GM12878 (cell line): ENCODE results near the gene SCRT2. TPM values are rescaled to one million over a fixed set of nuclear protein-coding genes. Genes with fewer than 3 reads are reported as not detected.

ENCODE experiments used
- ATAC-seq: fragments of 200-7000 bp; cut with Tn5 transposase; 3 replicates; pipeline ENCODE4 v1.9.1; 2020; ENCODE audit warnings: mild to moderate bottlenecking, moderate library complexity
- BruUV-seq: library from RNA; stranded (reverse); fragments of 400-500 nt; replicated peaks from 2 replicates; lab custom pipeline; 2021; lab: Mats Ljungman, UMichigan
- CTCF ChIA-PET: fragments of 300-600 bp; sonication (Branson Sonifier 250); formaldehyde crosslinking; extraction: SDS; loops from one replicate; lab custom pipeline; 2021; ENCODE audit warnings: inconsistent platforms; lab: Yijun Ruan, JAX
- POLR2A ChIA-PET: fragments of 350-600 bp; formaldehyde crosslinking; extraction: SDS; loops from one replicate; lab custom pipeline; 2021; ENCODE audit warnings: inconsistent platforms; lab: Charles Lee
- RAD21 ChIA-PET: fragments of 300-600 bp; sonication (Branson Sonifier 250); formaldehyde crosslinking; loops from one replicate; lab custom pipeline; 2023; ENCODE audit warnings: antibody characterized with exemption; ENCODE audit not compliant: unreplicated experiment; lab: Charles Lee
- SMC1A ChIA-PET: fragments of 300-600 bp; sonication (Branson Sonifier 250); formaldehyde crosslinking; loops from one replicate; lab custom pipeline; 2023; ENCODE audit not compliant: unreplicated experiment, uncharacterized antibody; lab: Charles Lee
- DNase-seq: peaks from one replicate; pipeline ENCODE4 v3.0.0-alpha.2; 2011; ENCODE audit warnings: low read depth, low spot score
- FAIRE-seq: peaks from 3 replicates; lab custom pipeline; 2011; peaks lifted over from hg19 to GRCh38; lab: Jason Lieb, UNC
- H2AFZ ChIP-seq: 2 replicates; pipeline ENCODE4 v1.6.0; 2011; ENCODE audit warnings: low read depth, low read length, control low read depth; ENCODE audit not compliant: control insufficient read depth
- H3K27ac ChIP-seq: 2 replicates; pipeline ENCODE4 v1.5.1; 2011; ENCODE audit warnings: control low read depth; ENCODE audit not compliant: control insufficient read depth, insufficient read depth
- H3K27me3 ChIP-seq, 2 experiments: replicated peaks in 1 of 2; 2 replicates each; pipeline versions ENCODE4 v1.6.0 to v1.6.1; 2011; ENCODE audit warnings: low read length in 1 of 2; ENCODE audit not compliant: control insufficient read depth in 2 of 2, insufficient read depth in 2 of 2
- H3K36me3 ChIP-seq, 2 experiments: 2 replicates each; pipeline ENCODE4 v1.5.1; 2011; ENCODE audit warnings: low read length in 1 of 2; ENCODE audit not compliant: control insufficient read depth in 2 of 2, insufficient read depth in 2 of 2
- H3K4me1 ChIP-seq: 2 replicates; pipeline ENCODE4 v1.6.1; 2011; ENCODE audit warnings: mild to moderate bottlenecking, low read length, moderate library complexity, mixed read lengths; ENCODE audit not compliant: control insufficient read depth, insufficient read depth
- H3K4me2 ChIP-seq: 2 replicates; pipeline ENCODE4 v1.6.0; 2011; ENCODE audit warnings: control low read depth; ENCODE audit not compliant: control insufficient read depth, insufficient read depth
- H3K4me3 ChIP-seq: fragments of 200-600 bp; sonication (generic); 2 replicates; pipeline ENCODE4 v1.5.1; 2016
- H3K79me2 ChIP-seq: 2 replicates; pipeline ENCODE4 v1.6.0; 2011; ENCODE audit warnings: low read length; ENCODE audit not compliant: control insufficient read depth, insufficient read depth
- H3K9ac ChIP-seq: 2 replicates; pipeline ENCODE4 v1.8.0; 2011; ENCODE audit warnings: low read length, control low read depth, mixed read lengths; ENCODE audit not compliant: control insufficient read depth, insufficient read depth
- H3K9me3 ChIP-seq: replicated peaks from 3 replicates; pipeline ENCODE4 v1.5.1; 2011; ENCODE audit warnings: mild to moderate bottlenecking, low read length; ENCODE audit not compliant: control insufficient read depth, insufficient read depth
- H4K20me1 ChIP-seq: 2 replicates; pipeline ENCODE4 v1.6.0; 2011; ENCODE audit not compliant: control insufficient read depth, insufficient read depth
- CBX3 ChIP-seq: fragments of 200-600 bp; sonication (generic); IDR thresholded peaks from 2 replicates; pipeline ENCODE4 v1.6.1; 2016; ENCODE audit warnings: low read depth, borderline replicate concordance
- CHD2 ChIP-seq: IDR thresholded peaks from 2 replicates; pipeline ENCODE4 v1.6.1; 2011; ENCODE audit warnings: low read depth, low read length, improper control_type of control experiment, borderline replicate concordance
- EGR1 ChIP-seq, 2 experiments: IDR thresholded peaks; 1 replicate in 1 of 2; 2 replicates in 1 of 2; pipeline ENCODE4 v1.6.1; 2011 to 2012; ENCODE audit warnings: low read depth in 2 of 2, low read length in 2 of 2, borderline replicate concordance in 1 of 2, mild to moderate bottlenecking in 1 of 2, moderate library complexity in 1 of 2
- FOXM1 ChIP-seq: IDR thresholded peaks from 2 replicates; pipeline ENCODE4 v1.6.1; 2012; ENCODE audit warnings: low read depth, mild to moderate bottlenecking, inconsistent platforms, low read length, moderate library complexity
- MEF2A ChIP-seq: IDR thresholded peaks from 2 replicates; pipeline ENCODE4 v1.6.1; 2011; ENCODE audit warnings: low read depth, mild to moderate bottlenecking, low read length, moderate library complexity; ENCODE audit not compliant: insufficient read depth
- NBN ChIP-seq: fragments of 450-650 bp; IDR thresholded peaks from 2 replicates; pipeline ENCODE4 v1.6.1; 2016
- RUNX3 ChIP-seq: IDR thresholded peaks from 2 replicates; pipeline ENCODE4 v1.6.1; 2012; ENCODE audit warnings: low read length, inconsistent platforms
- ZNF384 ChIP-seq: IDR thresholded peaks from 2 replicates; pipeline ENCODE4 v1.6.1; 2012; ENCODE audit warnings: low read depth, mild to moderate bottlenecking, low read length, improper control_type of control experiment, borderline replicate concordance
- WGBS: methylation state at CpG from one replicate; pipeline ENCODE4 v1.1.6; 2016; ENCODE audit warnings: low lambda C conversion rate; ENCODE audit not compliant: insufficient replicate concordance, insufficient coverage; ENCODE audit errors: missing lambda C conversion rate; 5-methylcytosine and 5-hydroxymethylcytosine counted together
- in situ Hi-C: fragments of 300-500 bp; cut with MboI; formaldehyde crosslinking; loops from 9 replicates; pipeline ENCODE4 v1.14.3; 2018; ENCODE audit warnings: mixed read lengths
- intact Hi-C: fragments of 100-400 bp; cut with micrococcal nuclease; formaldehyde crosslinking; loops from one replicate; pipeline ENCODE4 v1.14.2; 2022; ENCODE audit not compliant: unreplicated experiment
- polyA plus RNA-seq, 11 experiments: library from polyadenylated mRNA; depleted of rRNA in 4 of 11; unstranded in 6 of 11; stranded (reverse) in 5 of 11; fragments of >200 nt; fragmentation: Nextera tagmentation in 4 of 11; fragmentation: Illumina TruSeq in 1 of 11; extraction: Ambion mirVana in 4 of 11; extraction: Trizol in 1 of 11; gene quantifications; 1 replicate in 1 of 11; 2 replicates in 10 of 11; pipeline versions ENCODE4 v1.2.1 to v1.2.3, GENCODE V29; 2011 to 2016; ENCODE audit warnings: inconsistent platforms in 2 of 11, missing spikeins in 2 of 11, low read depth in 1 of 11
- total RNA-seq, 4 experiments: library from RNA; depleted of rRNA in 3 of 4; stranded (reverse); fragments of >200 nt in 3 of 4; fragmentation: Illumina TruSeq in 1 of 4; extraction: Trizol in 1 of 4; gene quantifications; 2 replicates each; pipeline versions ENCODE4 v1.2.1 to v1.2.3, GENCODE V29; 2013 to 2021
- TF ChIP-seq, protein P1 (sequence below): IDR thresholded peaks from 2 replicates; pipeline ENCODE4 v1.6.1; 2012; ENCODE audit warnings: low read depth, low read length, improper control_type of control experiment
- TF ChIP-seq, protein P2 (sequence below): fragments of 450-650 bp; IDR thresholded peaks from 2 replicates; pipeline ENCODE4 v1.6.1; 2017; ENCODE audit warnings: antibody characterized with exemption, mild to moderate bottlenecking, moderate library complexity
- TF ChIP-seq, protein P3 (sequence below): IDR thresholded peaks from 2 replicates; pipeline ENCODE4 v1.6.1; 2012; ENCODE audit warnings: low read depth, low read length, improper control_type of control experiment
- TF ChIP-seq, protein P4 (sequence below): fragments of 150-350 bp; IDR thresholded peaks from 2 replicates; pipeline ENCODE4 v1.6.1; 2016; ENCODE audit warnings: low read depth, low read length

The SCRT2 gene
- total and polyA plus RNA-seq, 10 of the 15 experiments (the other 5 are each of a cell fraction or from before 2014, with no cell fraction given): not detected

DNA sequence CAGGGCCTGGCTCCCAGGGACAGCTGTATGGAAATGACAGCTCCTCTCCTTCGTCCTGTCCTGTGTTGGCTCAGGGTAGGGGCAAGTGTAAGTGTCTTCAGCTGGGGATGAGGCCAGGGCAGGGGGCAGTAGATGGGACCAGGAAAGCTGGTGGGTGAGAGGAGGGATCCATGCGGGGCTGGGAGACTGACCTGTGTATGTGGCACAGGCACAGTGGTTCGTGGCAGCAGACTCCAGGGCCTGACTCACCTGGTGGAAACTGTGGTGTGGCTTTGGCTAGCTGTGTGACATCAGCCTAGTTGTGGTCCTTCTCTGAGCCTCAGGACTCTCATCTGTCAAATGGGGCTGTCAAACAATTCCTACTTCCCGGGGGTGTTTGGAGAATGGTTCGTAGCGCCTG is 13.7 kb upstream of the SCRT2 start:
- H4K20me1 ChIP-seq: no peaks in the 10 kb centered on the region
- H3K4me1 ChIP-seq: no peaks in the 10 kb centered on the region
- no TSS peak for BruUV-seq
- in situ Hi-C loops: no loop called here
- DNase-seq: no peak
- TF ChIP-seq ZNF384: no peak
- TF ChIP-seq, protein P1, sequence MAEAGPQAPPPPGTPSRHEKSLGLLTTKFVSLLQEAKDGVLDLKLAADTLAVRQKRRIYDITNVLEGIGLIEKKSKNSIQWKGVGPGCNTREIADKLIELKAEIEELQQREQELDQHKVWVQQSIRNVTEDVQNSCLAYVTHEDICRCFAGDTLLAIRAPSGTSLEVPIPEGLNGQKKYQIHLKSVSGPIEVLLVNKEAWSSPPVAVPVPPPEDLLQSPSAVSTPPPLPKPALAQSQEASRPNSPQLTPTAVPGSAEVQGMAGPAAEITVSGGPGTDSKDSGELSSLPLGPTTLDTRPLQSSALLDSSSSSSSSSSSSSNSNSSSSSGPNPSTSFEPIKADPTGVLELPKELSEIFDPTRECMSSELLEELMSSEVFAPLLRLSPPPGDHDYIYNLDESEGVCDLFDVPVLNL: no peak
- TF ChIP-seq MEF2A: no peak
- TF ChIP-seq NBN: no peak
- TF ChIP-seq, protein P2, sequence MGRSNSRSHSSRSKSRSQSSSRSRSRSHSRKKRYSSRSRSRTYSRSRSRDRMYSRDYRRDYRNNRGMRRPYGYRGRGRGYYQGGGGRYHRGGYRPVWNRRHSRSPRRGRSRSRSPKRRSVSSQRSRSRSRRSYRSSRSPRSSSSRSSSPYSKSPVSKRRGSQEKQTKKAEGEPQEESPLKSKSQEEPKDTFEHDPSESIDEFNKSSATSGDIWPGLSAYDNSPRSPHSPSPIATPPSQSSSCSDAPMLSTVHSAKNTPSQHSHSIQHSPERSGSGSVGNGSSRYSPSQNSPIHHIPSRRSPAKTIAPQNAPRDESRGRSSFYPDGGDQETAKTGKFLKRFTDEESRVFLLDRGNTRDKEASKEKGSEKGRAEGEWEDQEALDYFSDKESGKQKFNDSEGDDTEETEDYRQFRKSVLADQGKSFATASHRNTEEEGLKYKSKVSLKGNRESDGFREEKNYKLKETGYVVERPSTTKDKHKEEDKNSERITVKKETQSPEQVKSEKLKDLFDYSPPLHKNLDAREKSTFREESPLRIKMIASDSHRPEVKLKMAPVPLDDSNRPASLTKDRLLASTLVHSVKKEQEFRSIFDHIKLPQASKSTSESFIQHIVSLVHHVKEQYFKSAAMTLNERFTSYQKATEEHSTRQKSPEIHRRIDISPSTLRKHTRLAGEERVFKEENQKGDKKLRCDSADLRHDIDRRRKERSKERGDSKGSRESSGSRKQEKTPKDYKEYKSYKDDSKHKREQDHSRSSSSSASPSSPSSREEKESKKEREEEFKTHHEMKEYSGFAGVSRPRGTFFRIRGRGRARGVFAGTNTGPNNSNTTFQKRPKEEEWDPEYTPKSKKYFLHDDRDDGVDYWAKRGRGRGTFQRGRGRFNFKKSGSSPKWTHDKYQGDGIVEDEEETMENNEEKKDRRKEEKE: no peak
- TF ChIP-seq, protein P3, sequence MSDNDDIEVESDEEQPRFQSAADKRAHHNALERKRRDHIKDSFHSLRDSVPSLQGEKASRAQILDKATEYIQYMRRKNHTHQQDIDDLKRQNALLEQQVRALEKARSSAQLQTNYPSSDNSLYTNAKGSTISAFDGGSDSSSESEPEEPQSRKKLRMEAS: no peak
- no peak for TF ChIP-seq EGR1 (IDR thresholded peaks at IDR 0.05; ENCODE audit: borderline replicate concordance in 1 of 2, low read depth in 2 of 2, low read length in 2 of 2)
- TF ChIP-seq RUNX3: no peak
- TF ChIP-seq CHD2: no peak
- no peak for TF ChIP-seq FOXM1
- TF ChIP-seq, protein P4, sequence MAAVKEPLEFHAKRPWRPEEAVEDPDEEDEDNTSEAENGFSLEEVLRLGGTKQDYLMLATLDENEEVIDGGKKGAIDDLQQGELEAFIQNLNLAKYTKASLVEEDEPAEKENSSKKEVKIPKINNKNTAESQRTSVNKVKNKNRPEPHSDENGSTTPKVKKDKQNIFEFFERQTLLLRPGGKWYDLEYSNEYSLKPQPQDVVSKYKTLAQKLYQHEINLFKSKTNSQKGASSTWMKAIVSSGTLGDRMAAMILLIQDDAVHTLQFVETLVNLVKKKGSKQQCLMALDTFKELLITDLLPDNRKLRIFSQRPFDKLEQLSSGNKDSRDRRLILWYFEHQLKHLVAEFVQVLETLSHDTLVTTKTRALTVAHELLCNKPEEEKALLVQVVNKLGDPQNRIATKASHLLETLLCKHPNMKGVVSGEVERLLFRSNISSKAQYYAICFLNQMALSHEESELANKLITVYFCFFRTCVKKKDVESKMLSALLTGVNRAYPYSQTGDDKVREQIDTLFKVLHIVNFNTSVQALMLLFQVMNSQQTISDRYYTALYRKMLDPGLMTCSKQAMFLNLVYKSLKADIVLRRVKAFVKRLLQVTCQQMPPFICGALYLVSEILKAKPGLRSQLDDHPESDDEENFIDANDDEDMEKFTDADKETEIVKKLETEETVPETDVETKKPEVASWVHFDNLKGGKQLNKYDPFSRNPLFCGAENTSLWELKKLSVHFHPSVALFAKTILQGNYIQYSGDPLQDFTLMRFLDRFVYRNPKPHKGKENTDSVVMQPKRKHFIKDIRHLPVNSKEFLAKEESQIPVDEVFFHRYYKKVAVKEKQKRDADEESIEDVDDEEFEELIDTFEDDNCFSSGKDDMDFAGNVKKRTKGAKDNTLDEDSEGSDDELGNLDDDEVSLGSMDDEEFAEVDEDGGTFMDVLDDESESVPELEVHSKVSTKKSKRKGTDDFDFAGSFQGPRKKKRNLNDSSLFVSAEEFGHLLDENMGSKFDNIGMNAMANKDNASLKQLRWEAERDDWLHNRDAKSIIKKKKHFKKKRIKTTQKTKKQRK: no peak
- no peak for TF ChIP-seq CBX3
- TF ChIP-seq, all 136 proteins: peak for 0
- Histone ChIP-seq H3K36me3 (no peaks in the 10 kb centered on the region), H3K4me3 (no peak overlapping the region), H3K9me3 (no peaks in the 10 kb centered on the region), H3K79me2 (no peaks in the 10 kb centered on the region), H2AFZ (no peak overlapping the region), H3K27ac (no peak overlapping the region), H3K4me2 (no peak overlapping the region), H3K27me3 (no peaks in the 10 kb centered on the region; a peak in 2 of 4 replicates), H3K9ac (no peak overlapping the region)
- FAIRE-seq: no peak
- WGBS: 46% methylated on average over 6 of the region's 6 CpGs
- intact Hi-C loops: no loop called here
- CTCF ChIA-PET: interaction anchor here (1.3 kb wide), 1 partner anchor 127 kb away, joined by 3 read pairs; no protein-coding TSS in a partner anchor
- RAD21 ChIA-PET: no interaction called here
- POLR2A ChIA-PET: no interaction called here
- ATAC-seq: no peak
- SMC1A ChIA-PET: no interaction called here
